Liver (tissue), 3 donors: ENCODE results near the gene GAPDH.

Source experiments
- ATF3 ChIP-seq: IDR thresholded peaks from 2 replicates; pipeline ENCODE4 v1.6.1; 2016; ENCODE audit warnings: antibody characterized with exemption
- CTCF ChIP-seq: fragments of 150-350 bp; IDR thresholded peaks from 2 replicates; pipeline ENCODE4 v1.5.1; 2017; ENCODE audit warnings: improper control_type of control experiment, low read depth, low read length; ENCODE audit not compliant: missing input control
- EGR1 ChIP-seq, 2 donors: IDR thresholded peaks; 2 replicates each; pipeline ENCODE4 v1.6.1; 2016 to 2018; ENCODE audit warnings: antibody characterized with exemption in 2 of 2, low read depth in 2 of 2
- GABPA ChIP-seq, 2 donors: IDR thresholded peaks in 1 of 2; conservative IDR thresholded peaks in 1 of 2; 2 replicates each; pipeline ENCODE4 v1.6.1; 2016; ENCODE audit warnings: antibody characterized with exemption in 2 of 2, mild to moderate bottlenecking in 1 of 2, moderate library complexity in 1 of 2
- JUND ChIP-seq, 2 donors: IDR thresholded peaks; 2 replicates each; pipeline ENCODE4 v1.6.1; 2016; ENCODE audit warnings: antibody characterized with exemption in 2 of 2
- NR2F2 ChIP-seq: IDR thresholded peaks from 2 replicates; pipeline ENCODE4 v1.6.1; 2016; ENCODE audit warnings: antibody characterized with exemption
- RAD21 ChIP-seq, 2 donors: IDR thresholded peaks; 2 replicates each; pipeline ENCODE4 v1.6.1; 2016; ENCODE audit warnings: antibody characterized with exemption in 2 of 2, mild to moderate bottlenecking in 2 of 2
- REST ChIP-seq: IDR thresholded peaks from 2 replicates; pipeline ENCODE4 v1.6.1; 2016; ENCODE audit warnings: antibody characterized with exemption, mild to moderate bottlenecking
- RXRA ChIP-seq, 2 donors: IDR thresholded peaks; 2 replicates each; pipeline ENCODE4 v1.6.1; 2017 to 2018; ENCODE audit warnings: antibody characterized with exemption in 2 of 2, mild to moderate bottlenecking in 1 of 2
- SP1 ChIP-seq: IDR thresholded peaks from 2 replicates; pipeline ENCODE4 v1.6.1; 2018; ENCODE audit warnings: antibody characterized with exemption, mild to moderate bottlenecking
- TAF1 ChIP-seq: conservative IDR thresholded peaks from 2 replicates; pipeline ENCODE4 v1.6.1; 2016; ENCODE audit warnings: antibody characterized with exemption, mild to moderate bottlenecking
- YY1 ChIP-seq: IDR thresholded peaks from 2 replicates; pipeline ENCODE4 v1.6.1; 2016; ENCODE audit warnings: antibody characterized with exemption, mild to moderate bottlenecking
- TF ChIP-seq, protein P1 (sequence below): IDR thresholded peaks from 2 replicates; pipeline ENCODE4 v1.6.1; 2016; ENCODE audit warnings: antibody characterized with exemption
- TF ChIP-seq, protein P2 (sequence below): IDR thresholded peaks from 2 replicates; pipeline ENCODE4 v1.6.1; 2016; ENCODE audit warnings: antibody characterized with exemption
- donor health status: healthy.
- donor health status: healthy.

DNA sequence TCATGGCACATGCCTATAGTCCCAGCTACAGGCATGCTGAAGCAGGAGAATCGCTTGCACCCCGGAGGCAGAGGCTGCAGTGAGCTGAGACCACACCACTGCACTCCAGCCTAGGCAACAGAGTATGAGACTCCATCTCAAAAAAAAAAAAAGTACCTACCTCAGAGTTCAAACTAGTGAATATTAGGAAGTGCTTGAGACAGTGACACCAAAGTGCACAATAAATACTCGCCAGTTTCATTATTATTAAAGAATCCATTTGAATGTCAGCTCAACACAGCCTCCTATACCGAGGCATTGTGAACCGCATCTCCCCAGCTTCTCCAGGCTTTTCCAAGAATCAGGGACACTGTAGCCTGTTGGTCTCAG, 5.0 kb downstream of the GAPDH start:
- TF ChIP-seq ATF3 (no peak), CTCF (no peak), EGR1 (IDR thresholded peaks at IDR 0.05; ENCODE audit: low read depth in 2 of 2) (no peak), SP1 (no peak), YY1 (no peak), NR2F2 (no peak), REST (no peak), RXRA (IDR thresholded peaks at IDR 0.05) (no peak), TAF1 (no peak), JUND (IDR thresholded peaks at IDR 0.05) (no peak), RAD21 (IDR thresholded peaks at IDR 0.05) (no peak), GABPA (IDR thresholded peaks at IDR 0.05 in 1 of 2, conservative IDR thresholded peaks at IDR 0.05 in 1 of 2) (no peak)
- TF ChIP-seq, protein P1, sequence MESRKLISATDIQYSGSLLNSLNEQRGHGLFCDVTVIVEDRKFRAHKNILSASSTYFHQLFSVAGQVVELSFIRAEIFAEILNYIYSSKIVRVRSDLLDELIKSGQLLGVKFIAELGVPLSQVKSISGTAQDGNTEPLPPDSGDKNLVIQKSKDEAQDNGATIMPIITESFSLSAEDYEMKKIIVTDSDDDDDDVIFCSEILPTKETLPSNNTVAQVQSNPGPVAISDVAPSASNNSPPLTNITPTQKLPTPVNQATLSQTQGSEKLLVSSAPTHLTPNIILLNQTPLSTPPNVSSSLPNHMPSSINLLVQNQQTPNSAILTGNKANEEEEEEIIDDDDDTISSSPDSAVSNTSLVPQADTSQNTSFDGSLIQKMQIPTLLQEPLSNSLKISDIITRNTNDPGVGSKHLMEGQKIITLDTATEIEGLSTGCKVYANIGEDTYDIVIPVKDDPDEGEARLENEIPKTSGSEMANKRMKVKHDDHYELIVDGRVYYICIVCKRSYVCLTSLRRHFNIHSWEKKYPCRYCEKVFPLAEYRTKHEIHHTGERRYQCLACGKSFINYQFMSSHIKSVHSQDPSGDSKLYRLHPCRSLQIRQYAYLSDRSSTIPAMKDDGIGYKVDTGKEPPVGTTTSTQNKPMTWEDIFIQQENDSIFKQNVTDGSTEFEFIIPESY, result no peak
- TF ChIP-seq, protein P2, sequence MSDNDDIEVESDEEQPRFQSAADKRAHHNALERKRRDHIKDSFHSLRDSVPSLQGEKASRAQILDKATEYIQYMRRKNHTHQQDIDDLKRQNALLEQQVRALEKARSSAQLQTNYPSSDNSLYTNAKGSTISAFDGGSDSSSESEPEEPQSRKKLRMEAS, result no peak
